ENCODE results near the gene SNRNP48. TPM values are rescaled to one million over a fixed set of nuclear protein-coding genes. Genes with fewer than 3 reads are reported as not detected.
A peak's percentile ranks its signal among the peaks of the same experiment; 100 is the strongest.

SNRNP48 gene
- total and polyA plus RNA-seq, 10 of the 15 experiments (the other 5 are each of a cell fraction or from before 2014, with no cell fraction given) = 3.2 to 14.4 (median 8.9) TPM

GRCh38 chr6:7591770-7592169, 1.8 kb downstream of the SNRNP48 start:
- 98% methylated on average over 5 of the region's 5 CpGs for whole genome bisulfite sequencing (ENCODE audit: insufficient coverage, insufficient replicate concordance, low lambda C conversion rate, missing lambda C conversion rate)
- ChIA-PET CTCF (interaction anchor here (0.7 to 1.1 kb wide), 2 partner anchors 262 to 314 kb away, joined by 3 to 5 read pairs; no protein-coding TSS in a partner anchor), RAD21 (ENCODE audit: unreplicated experiment) (no interaction called here), SMC1A (ENCODE audit: uncharacterized antibody, unreplicated experiment) (interaction anchor here (1.1 kb wide), 1 partner anchor 314 kb away, joined by 4 read pairs; no protein-coding TSS in a partner anchor), POLR2A (no interaction called here)
- DNase-seq (ENCODE audit: low read depth, low spot score) (no peak), FAIRE-seq (peak; percentile 7), ATAC-seq (no peak)
- TF ChIP-seq BHLHE40 (IDR thresholded peaks at IDR 0.05; ENCODE audit: borderline replicate concordance in 1 of 2, low read depth in 2 of 2, low read length in 1 of 2) (no peak), EZH2 (IDR thresholded peaks at IDR 0.05; ENCODE audit: borderline replicate concordance, control insufficient read depth, low read depth, low read length) (no peak)
- intact Hi-C loops (cut with micrococcal nuclease; ENCODE audit: unreplicated experiment) = loop anchor here (10.0 kb wide), 1 partner anchor 197 kb away; no protein-coding TSS in a partner anchor
- BruUV-seq (replicated peaks) = no TSS peak
- peaks cover 3% of the 10 kb centered on the region; the same call in 1 of the 2 replicates for H3K4me1 ChIP-seq (ENCODE audit: control insufficient read depth, insufficient read depth, low read length)
- H3K9me3 ChIP-seq (replicated peaks; ENCODE audit: control insufficient read depth, insufficient read depth, low read length) = no peaks in the 10 kb centered on the region
- no peaks in the 10 kb centered on the region for H3K27me3 ChIP-seq (replicated peaks in 1 of 2; ENCODE audit: control insufficient read depth in 2 of 2, insufficient read depth in 2 of 2, low read length in 1 of 2)
- no peak overlapping the region for H3K9ac ChIP-seq (ENCODE audit: control insufficient read depth, insufficient read depth, low read length)
- no peaks in the 10 kb centered on the region for H4K20me1 ChIP-seq (ENCODE audit: control insufficient read depth, insufficient read depth)
- H3K27ac ChIP-seq (ENCODE audit: control insufficient read depth, insufficient read depth) = no peak overlapping the region
- H3K79me2 ChIP-seq (ENCODE audit: control insufficient read depth, insufficient read depth, low read length) = peaks cover 24% of the 10 kb centered on the region
- 0 out of 2 replicates have a peak overlapping the region, but pooled peaks have one; percentile 46 for H3K4me3 ChIP-seq
- H2AFZ ChIP-seq (ENCODE audit: control insufficient read depth, low read depth, low read length) = no peak overlapping the region
- peaks cover 0 to 5% of the 10 kb centered on the region in 2 experiments; a peak in 3 of 4 replicates for H3K36me3 ChIP-seq (ENCODE audit: control insufficient read depth in 2 of 2, insufficient read depth in 2 of 2, low read length in 1 of 2)
- in situ Hi-C loops (cut with MboI) = no loop called here
- peak overlapping the region; percentile 58 for H3K4me2 ChIP-seq (ENCODE audit: control insufficient read depth, insufficient read depth)

DNA sequence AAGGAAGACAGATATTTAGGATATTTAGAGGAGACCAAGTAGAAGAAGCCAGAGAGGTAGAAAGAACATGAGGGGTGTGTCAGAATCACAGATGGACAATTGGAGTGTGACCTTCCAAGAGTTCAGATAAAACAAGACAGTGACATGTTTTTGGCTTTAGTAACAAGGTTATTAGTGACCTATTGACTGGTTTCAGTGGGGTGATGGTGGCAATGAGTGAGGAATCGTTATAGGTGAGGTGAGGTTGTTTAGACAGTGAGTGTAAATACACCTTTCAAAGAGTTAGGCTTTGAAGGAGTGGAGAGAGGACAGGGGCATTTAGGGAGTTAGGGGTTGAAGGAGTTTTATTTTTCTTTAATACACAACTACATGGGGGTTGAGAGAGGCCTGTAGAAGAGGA, 3.2 kb downstream of the SNRNP48 start:
- no peak overlapping the region for H3K9ac ChIP-seq (ENCODE audit: control insufficient read depth, insufficient read depth, low read length)
- H2AFZ ChIP-seq (ENCODE audit: control insufficient read depth, low read depth, low read length) = no peak overlapping the region
- ChIA-PET POLR2A (no interaction called here), CTCF (no interaction called here), RAD21 (ENCODE audit: unreplicated experiment) (no interaction called here), SMC1A (ENCODE audit: uncharacterized antibody, unreplicated experiment) (interaction anchor here (0.6 kb wide), 1 partner anchor 46 kb away, joined by 3 read pairs; no protein-coding TSS in a partner anchor)
- no peaks in the 10 kb centered on the region for H3K27me3 ChIP-seq (replicated peaks in 1 of 2; ENCODE audit: control insufficient read depth in 2 of 2, insufficient read depth in 2 of 2, low read length in 1 of 2)
- DNase-seq (ENCODE audit: low read depth, low spot score) (no peak), FAIRE-seq (no peak), ATAC-seq (no peak)
- in situ Hi-C loops (cut with MboI) (no loop called here), intact Hi-C loops (cut with micrococcal nuclease; ENCODE audit: unreplicated experiment) (loop anchor here (10.0 kb wide), 1 partner anchor 198 kb away; no protein-coding TSS in a partner anchor)
- H3K4me1 ChIP-seq (ENCODE audit: control insufficient read depth, insufficient read depth, low read length) = peaks cover 3% of the 10 kb centered on the region; the same call in 1 of the 2 replicates
- 0 out of 2 replicates have a peak overlapping the region, but pooled peaks have one; percentile 5 for H3K4me2 ChIP-seq (ENCODE audit: control insufficient read depth, insufficient read depth)
- H3K27ac ChIP-seq (ENCODE audit: control insufficient read depth, insufficient read depth) = no peak overlapping the region
- H3K79me2 ChIP-seq (ENCODE audit: control insufficient read depth, insufficient read depth, low read length) = peaks cover 24% of the 10 kb centered on the region
- H3K4me3 ChIP-seq = no peak overlapping the region
- H3K36me3 ChIP-seq (ENCODE audit: control insufficient read depth in 2 of 2, insufficient read depth in 2 of 2, low read length in 1 of 2) = peaks cover 0 to 8% of the 10 kb centered on the region in 2 experiments; a peak in 3 of 4 replicates
- no peaks in the 10 kb centered on the region for H3K9me3 ChIP-seq (replicated peaks; ENCODE audit: control insufficient read depth, insufficient read depth, low read length)
- no peaks in the 10 kb centered on the region for H4K20me1 ChIP-seq (ENCODE audit: control insufficient read depth, insufficient read depth)
- no TSS peak for BruUV-seq (replicated peaks)
- 93% methylated on average over 1 of the region's 1 CpG for WGBS (ENCODE audit: insufficient coverage, insufficient replicate concordance, low lambda C conversion rate, missing lambda C conversion rate)
- TF ChIP-seq ATF3 (IDR thresholded peaks at IDR 0.05; ENCODE audit: borderline replicate concordance, extremely low read depth, low read depth, low read length) (no peak), CHD1 (IDR thresholded peaks at IDR 0.05; ENCODE audit: low read depth, low read length) (no peak), BACH1 (IDR thresholded peaks at IDR 0.05; ENCODE audit: borderline replicate concordance) (no peak), ZNF207 (IDR thresholded peaks at IDR 0.05; ENCODE audit: borderline replicate concordance) (no peak), GATAD2B (conservative IDR thresholded peaks at IDR 0.05; ENCODE audit: low read depth) (no peak), RUNX3 (IDR thresholded peaks at IDR 0.05; ENCODE audit: low read length) (no peak), MTA3 (IDR thresholded peaks at IDR 0.05; ENCODE audit: borderline replicate concordance, low read length) (no peak)
- TF ChIP-seq, protein P1, sequence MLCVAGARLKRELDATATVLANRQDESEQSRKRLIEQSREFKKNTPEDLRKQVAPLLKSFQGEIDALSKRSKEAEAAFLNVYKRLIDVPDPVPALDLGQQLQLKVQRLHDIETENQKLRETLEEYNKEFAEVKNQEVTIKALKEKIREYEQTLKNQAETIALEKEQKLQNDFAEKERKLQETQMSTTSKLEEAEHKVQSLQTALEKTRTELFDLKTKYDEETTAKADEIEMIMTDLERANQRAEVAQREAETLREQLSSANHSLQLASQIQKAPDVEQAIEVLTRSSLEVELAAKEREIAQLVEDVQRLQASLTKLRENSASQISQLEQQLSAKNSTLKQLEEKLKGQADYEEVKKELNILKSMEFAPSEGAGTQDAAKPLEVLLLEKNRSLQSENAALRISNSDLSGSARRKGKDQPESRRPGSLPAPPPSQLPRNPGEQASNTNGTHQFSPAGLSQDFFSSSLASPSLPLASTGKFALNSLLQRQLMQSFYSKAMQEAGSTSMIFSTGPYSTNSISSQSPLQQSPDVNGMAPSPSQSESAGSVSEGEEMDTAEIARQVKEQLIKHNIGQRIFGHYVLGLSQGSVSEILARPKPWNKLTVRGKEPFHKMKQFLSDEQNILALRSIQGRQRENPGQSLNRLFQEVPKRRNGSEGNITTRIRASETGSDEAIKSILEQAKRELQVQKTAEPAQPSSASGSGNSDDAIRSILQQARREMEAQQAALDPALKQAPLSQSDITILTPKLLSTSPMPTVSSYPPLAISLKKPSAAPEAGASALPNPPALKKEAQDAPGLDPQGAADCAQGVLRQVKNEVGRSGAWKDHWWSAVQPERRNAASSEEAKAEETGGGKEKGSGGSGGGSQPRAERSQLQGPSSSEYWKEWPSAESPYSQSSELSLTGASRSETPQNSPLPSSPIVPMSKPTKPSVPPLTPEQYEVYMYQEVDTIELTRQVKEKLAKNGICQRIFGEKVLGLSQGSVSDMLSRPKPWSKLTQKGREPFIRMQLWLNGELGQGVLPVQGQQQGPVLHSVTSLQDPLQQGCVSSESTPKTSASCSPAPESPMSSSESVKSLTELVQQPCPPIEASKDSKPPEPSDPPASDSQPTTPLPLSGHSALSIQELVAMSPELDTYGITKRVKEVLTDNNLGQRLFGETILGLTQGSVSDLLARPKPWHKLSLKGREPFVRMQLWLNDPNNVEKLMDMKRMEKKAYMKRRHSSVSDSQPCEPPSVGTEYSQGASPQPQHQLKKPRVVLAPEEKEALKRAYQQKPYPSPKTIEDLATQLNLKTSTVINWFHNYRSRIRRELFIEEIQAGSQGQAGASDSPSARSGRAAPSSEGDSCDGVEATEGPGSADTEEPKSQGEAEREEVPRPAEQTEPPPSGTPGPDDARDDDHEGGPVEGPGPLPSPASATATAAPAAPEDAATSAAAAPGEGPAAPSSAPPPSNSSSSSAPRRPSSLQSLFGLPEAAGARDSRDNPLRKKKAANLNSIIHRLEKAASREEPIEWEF (IDR thresholded peaks at IDR 0.05; ENCODE audit: insufficient replicate concordance, low read depth, low read length) = no peak
